K562 (cell line): ENCODE results near the gene STYXL1. TPM values are rescaled to one million over a fixed set of nuclear protein-coding genes. Genes with fewer than 3 reads are reported as not detected.

Source experiments
- BCOR ChIP-seq: fragments of 450-650 bp; IDR thresholded peaks from 2 replicates; pipeline ENCODE4 v1.6.1; 2016
- CTBP1 ChIP-seq: fragments of 450-650 bp; IDR thresholded peaks from 2 replicates; pipeline ENCODE4 v1.6.1; 2016; ENCODE audit warnings: borderline replicate concordance
- EGR1 ChIP-seq: fragments of 450-650 bp; conservative IDR thresholded peaks from 2 replicates; pipeline ENCODE4 v1.6.1; 2017; ENCODE audit warnings: mild to moderate bottlenecking
- GATAD2A ChIP-seq: fragments of 450-650 bp; IDR thresholded peaks from 2 replicates; pipeline ENCODE4 v1.6.1; 2017
- KLF16 ChIP-seq: IDR thresholded peaks from 2 replicates; pipeline ENCODE4 v1.6.1; 2016; ENCODE audit warnings: antibody characterized with exemption
- NBN ChIP-seq: fragments of 450-650 bp; IDR thresholded peaks from 2 replicates; pipeline ENCODE4 v1.6.1; 2016; ENCODE audit warnings: low read depth, mild to moderate bottlenecking
- NFATC3 ChIP-seq: fragments of 450-650 bp; IDR thresholded peaks from 2 replicates; pipeline ENCODE4 v1.6.1; 2017; ENCODE audit warnings: mild to moderate bottlenecking
- NR4A1 ChIP-seq, 2 experiments: fragments of 250-450 bp in 1 of 2; fragments of 450-650 bp in 1 of 2; sonication (Bioruptor Pico) in 1 of 2; IDR thresholded peaks; 2 replicates each; pipeline versions ENCODE4 v1.4.0 to v1.6.1; 2016 to 2020; ENCODE audit warnings: mild to moderate bottlenecking in 2 of 2, missing compliant biosample characterization in 1 of 2, missing genetic modification characterization in 1 of 2, moderate library complexity in 1 of 2
- NRF1 ChIP-seq, 2 experiments: fragments of 450-650 bp; IDR thresholded peaks in 1 of 2; conservative IDR thresholded peaks in 1 of 2; 2 replicates each; pipeline ENCODE4 v1.6.1; 2014; ENCODE audit warnings: mild to moderate bottlenecking in 2 of 2
- PHF21A ChIP-seq: fragments of 450-650 bp; IDR thresholded peaks from 2 replicates; pipeline ENCODE4 v1.6.1; 2017; ENCODE audit warnings: low read depth, borderline replicate concordance
- PPARD ChIP-seq: fragments of 250-450 bp; sonication (Bioruptor Pico); IDR thresholded peaks from 2 replicates; pipeline ENCODE4 v1.8.0; 2022; ENCODE audit warnings: inconsistent platforms, mild to moderate bottlenecking, moderate library complexity
- STAT5B ChIP-seq: fragments of 250-450 bp; sonication (Bioruptor Pico); IDR thresholded peaks from 2 replicates; pipeline ENCODE4 v1.8.0; 2021; ENCODE audit warnings: mild to moderate bottlenecking, inconsistent platforms
- TAF7 ChIP-seq: fragments of 450-650 bp; IDR thresholded peaks from 2 replicates; pipeline ENCODE4 v1.6.1; 2016; ENCODE audit warnings: missing genetic modification characterization, missing compliant biosample characterization
- ZC3H11A ChIP-seq: IDR thresholded peaks from 2 replicates; pipeline ENCODE4 v1.6.1; 2012; ENCODE audit warnings: low read depth, low read length, improper control_type of control experiment
- ZNF133 ChIP-seq: fragments of 250-450 bp; sonication (Bioruptor Pico); IDR thresholded peaks from 2 replicates; pipeline ENCODE4 v1.4.0; 2020; ENCODE audit warnings: mild to moderate bottlenecking
- ZNF217 ChIP-seq: sonication (generic); formaldehyde crosslinking; IDR thresholded peaks from 2 replicates; pipeline ENCODE4 v1.8.0; 2022; ENCODE audit warnings: mild to moderate bottlenecking, missing genetic modification reagents
- ZNF584 ChIP-seq: fragments of 200-800 bp; sonication (Bioruptor generic); IDR thresholded peaks from 2 replicates; pipeline ENCODE4 v1.6.1; 2016; ENCODE audit warnings: low read depth, mild to moderate bottlenecking, missing genetic modification characterization, missing compliant biosample characterization
- ZNF668 ChIP-seq: fragments of 250-450 bp; sonication (Bioruptor Pico); IDR thresholded peaks from 2 replicates; pipeline ENCODE4 v1.8.0; 2022; ENCODE audit warnings: mild to moderate bottlenecking, inconsistent platforms
- ZNF75A ChIP-seq: fragments of 450-650 bp; formaldehyde crosslinking; IDR thresholded peaks from 2 replicates; pipeline ENCODE4 v1.4.0; 2020; ENCODE audit warnings: mild to moderate bottlenecking
- polyA plus RNA-seq, 8 experiments: library from polyadenylated mRNA; depleted of rRNA in 4 of 8; stranded (reverse) in 5 of 8; unstranded in 3 of 8; fragments of >200 nt; fragmentation: Nextera tagmentation in 2 of 8; fragmentation: Illumina TruSeq in 1 of 8; extraction: Ambion mirVana in 2 of 8; extraction: Trizol in 1 of 8; gene quantifications; 2 replicates each; pipeline versions ENCODE4 v1.2.1 to v1.2.3, GENCODE V29; 2011 to 2014; ENCODE audit warnings: inconsistent platforms in 1 of 8, missing spikeins in 1 of 8
- total RNA-seq, 7 experiments: library from RNA; depleted of rRNA in 6 of 7; stranded (reverse); fragments of >200 nt in 6 of 7; fragmentation: Illumina TruSeq in 2 of 7; extraction: Trizol in 2 of 7; gene quantifications; 2 replicates each; pipeline versions ENCODE4 v1.2.1 to v1.2.3, GENCODE V29; 2011 to 2021; ENCODE audit warnings: low replicate concordance in 1 of 7
- TF ChIP-seq, protein P1 (sequence below): fragments of 450-650 bp; IDR thresholded peaks from 2 replicates; pipeline ENCODE4 v1.6.1; 2016; ENCODE audit warnings: low read depth, mild to moderate bottlenecking, moderate library complexity
- TF ChIP-seq, protein P2 (sequence below): fragments of 450-650 bp; IDR thresholded peaks from 2 replicates; pipeline ENCODE4 v1.6.1; 2016; ENCODE audit warnings: antibody characterized with exemption
- TF ChIP-seq, protein P3 (sequence below): fragments of 200-800 bp; sonication (Bioruptor generic); IDR thresholded peaks from 2 replicates; pipeline ENCODE4 v1.6.1; 2016; ENCODE audit warnings: missing genetic modification characterization, missing compliant biosample characterization
- TF ChIP-seq, protein P4 (sequence below): fragments of 250-450 bp; sonication (Bioruptor Pico); IDR thresholded peaks from 2 replicates; pipeline ENCODE4 v1.8.0; 2021; ENCODE audit warnings: moderate library complexity, mild to moderate bottlenecking, inconsistent platforms

Gene STYXL1
- total and polyA plus RNA-seq, 9 of the 15 experiments (the other 6 are each of a cell fraction or from before 2014, with no cell fraction given), result 36.5 to 97.2 (median 49.9) TPM

DNA sequence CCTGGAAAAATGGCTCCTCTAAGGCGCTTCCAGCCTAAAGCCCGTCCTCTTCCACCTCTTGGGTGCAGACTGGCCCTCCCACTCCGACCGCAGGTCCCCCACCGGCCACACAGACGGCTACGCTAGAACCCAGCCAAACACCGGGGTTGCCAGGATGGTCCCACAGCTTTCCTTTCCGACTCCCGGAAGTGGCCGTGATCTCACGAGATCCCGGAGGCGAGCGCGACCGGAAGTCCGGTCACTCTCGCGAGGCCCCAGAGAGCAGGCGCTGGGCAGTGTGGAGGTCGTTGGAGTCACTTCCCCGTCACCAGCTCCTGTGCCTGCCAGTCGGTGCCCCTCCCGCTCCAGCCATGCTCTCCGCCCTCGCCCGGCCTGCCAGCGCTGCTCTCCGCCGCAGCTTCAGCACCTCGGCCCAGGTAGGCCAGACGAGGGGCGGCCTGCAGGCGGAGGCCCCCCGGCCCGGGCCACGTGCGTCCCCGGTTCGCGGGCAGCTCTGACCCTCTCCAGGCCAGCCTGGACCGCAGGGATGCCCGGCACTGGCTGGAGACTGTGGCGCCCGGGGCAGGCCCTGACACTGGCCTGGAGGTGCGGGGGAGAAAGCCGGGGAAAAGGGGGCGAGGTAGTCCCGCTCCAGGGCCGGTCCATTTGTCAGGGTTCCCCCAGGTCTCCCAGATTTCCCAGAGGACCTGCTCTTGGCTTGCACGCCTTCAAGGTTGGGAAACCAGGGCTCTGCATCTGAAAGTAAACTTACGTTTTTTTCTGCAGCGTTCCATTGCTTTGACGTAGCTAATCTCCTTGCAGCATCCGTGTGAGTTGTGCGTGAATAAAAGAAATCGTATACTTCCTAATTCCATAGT is at the start of gene STYXL1, which contains the start of gene MDH2 (continued):
- TF ChIP-seq NR4A1 (CRISPR knock-in tag; IDR thresholded peaks at IDR 0.05) (0 out of 2 replicates have a peak, but pooled peaks have one; percentile 5), NR4A1 (tag; IDR thresholded peaks at IDR 0.05) (0 out of 2 replicates have a peak, but pooled peaks have one; percentile 65), ZNF584 (CRISPR knock-in tag) (no peak), ZC3H11A (no peak), BCOR (peak; percentile 12; the same call in 1 of the 2 replicates), TAF7 (tag) (peak; percentile 48), PPARD (CRISPR knock-in tag) (no peak), NRF1 (conservative IDR thresholded peaks at IDR 0.05 in 1 of 2, IDR thresholded peaks at IDR 0.05 in 1 of 2) (peak; percentile 82 to 86), KLF16 (no peak), ZNF133 (no peak), NFATC3 (no peak), CTBP1 (peak; percentile 58; the same call in 1 of the 2 replicates), PHF21A (no peak), ZNF668 (CRISPR knock-in tag) (no peak), STAT5B (no peak), GATAD2A (no peak), ZNF75A (no peak), EGR1 (0 out of 2 replicates have a peak, but pooled peaks have one; percentile 24), NBN (no peak), ZNF217 (CRISPR knock-in tag) (no peak)
- TF ChIP-seq, protein P1, sequence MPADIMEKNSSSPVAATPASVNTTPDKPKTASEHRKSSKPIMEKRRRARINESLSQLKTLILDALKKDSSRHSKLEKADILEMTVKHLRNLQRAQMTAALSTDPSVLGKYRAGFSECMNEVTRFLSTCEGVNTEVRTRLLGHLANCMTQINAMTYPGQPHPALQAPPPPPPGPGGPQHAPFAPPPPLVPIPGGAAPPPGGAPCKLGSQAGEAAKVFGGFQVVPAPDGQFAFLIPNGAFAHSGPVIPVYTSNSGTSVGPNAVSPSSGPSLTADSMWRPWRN, result no peak
- TF ChIP-seq, protein P2, sequence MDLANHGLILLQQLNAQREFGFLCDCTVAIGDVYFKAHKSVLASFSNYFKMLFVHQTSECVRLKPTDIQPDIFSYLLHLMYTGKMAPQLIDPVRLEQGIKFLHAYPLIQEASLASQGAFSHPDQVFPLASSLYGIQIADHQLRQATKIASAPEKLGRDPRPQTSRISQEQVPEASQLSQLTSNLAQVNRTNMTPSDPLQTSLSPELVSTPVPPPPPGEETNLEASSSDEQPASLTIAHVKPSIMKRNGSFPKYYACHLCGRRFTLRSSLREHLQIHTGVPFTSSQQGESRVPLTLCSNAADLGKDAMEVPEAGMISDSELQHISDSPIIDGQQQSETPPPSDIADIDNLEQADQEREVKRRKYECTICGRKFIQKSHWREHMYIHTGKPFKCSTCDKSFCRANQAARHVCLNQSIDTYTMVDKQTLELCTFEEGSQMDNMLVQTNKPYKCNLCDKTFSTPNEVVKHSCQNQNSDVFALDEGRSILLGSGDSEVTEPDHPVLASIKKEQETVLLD, result no peak
- TF ChIP-seq, protein P3, sequence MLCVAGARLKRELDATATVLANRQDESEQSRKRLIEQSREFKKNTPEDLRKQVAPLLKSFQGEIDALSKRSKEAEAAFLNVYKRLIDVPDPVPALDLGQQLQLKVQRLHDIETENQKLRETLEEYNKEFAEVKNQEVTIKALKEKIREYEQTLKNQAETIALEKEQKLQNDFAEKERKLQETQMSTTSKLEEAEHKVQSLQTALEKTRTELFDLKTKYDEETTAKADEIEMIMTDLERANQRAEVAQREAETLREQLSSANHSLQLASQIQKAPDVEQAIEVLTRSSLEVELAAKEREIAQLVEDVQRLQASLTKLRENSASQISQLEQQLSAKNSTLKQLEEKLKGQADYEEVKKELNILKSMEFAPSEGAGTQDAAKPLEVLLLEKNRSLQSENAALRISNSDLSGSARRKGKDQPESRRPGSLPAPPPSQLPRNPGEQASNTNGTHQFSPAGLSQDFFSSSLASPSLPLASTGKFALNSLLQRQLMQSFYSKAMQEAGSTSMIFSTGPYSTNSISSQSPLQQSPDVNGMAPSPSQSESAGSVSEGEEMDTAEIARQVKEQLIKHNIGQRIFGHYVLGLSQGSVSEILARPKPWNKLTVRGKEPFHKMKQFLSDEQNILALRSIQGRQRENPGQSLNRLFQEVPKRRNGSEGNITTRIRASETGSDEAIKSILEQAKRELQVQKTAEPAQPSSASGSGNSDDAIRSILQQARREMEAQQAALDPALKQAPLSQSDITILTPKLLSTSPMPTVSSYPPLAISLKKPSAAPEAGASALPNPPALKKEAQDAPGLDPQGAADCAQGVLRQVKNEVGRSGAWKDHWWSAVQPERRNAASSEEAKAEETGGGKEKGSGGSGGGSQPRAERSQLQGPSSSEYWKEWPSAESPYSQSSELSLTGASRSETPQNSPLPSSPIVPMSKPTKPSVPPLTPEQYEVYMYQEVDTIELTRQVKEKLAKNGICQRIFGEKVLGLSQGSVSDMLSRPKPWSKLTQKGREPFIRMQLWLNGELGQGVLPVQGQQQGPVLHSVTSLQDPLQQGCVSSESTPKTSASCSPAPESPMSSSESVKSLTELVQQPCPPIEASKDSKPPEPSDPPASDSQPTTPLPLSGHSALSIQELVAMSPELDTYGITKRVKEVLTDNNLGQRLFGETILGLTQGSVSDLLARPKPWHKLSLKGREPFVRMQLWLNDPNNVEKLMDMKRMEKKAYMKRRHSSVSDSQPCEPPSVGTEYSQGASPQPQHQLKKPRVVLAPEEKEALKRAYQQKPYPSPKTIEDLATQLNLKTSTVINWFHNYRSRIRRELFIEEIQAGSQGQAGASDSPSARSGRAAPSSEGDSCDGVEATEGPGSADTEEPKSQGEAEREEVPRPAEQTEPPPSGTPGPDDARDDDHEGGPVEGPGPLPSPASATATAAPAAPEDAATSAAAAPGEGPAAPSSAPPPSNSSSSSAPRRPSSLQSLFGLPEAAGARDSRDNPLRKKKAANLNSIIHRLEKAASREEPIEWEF (CRISPR knock-in tag), result no peak
- TF ChIP-seq, protein P4, sequence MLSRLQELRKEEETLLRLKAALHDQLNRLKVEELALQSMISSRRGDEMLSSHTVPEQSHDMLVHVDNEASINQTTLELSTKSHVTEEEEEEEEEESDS (CRISPR knock-in tag), result no peak
